Chondrocyte (in vitro differentiated cells): Measurements from ENCODE around the gene NID2. TPM values are rescaled to one million over a fixed set of nuclear protein-coding genes. Genes with fewer than 3 reads are reported as not detected.

Experiments
- DNase-seq: peaks from one replicate; pipeline ENCODE4 v3.0.0; 2021; ENCODE audit warnings: mixed read lengths, low spot score
- H3K27ac Mint-ChIP-seq: one replicate; pipeline ENCODE4 v1.8.0; 2021; ENCODE audit warnings: mild to moderate bottlenecking, moderate library complexity, mixed read lengths; ENCODE audit not compliant: unreplicated experiment
- H3K27me3 Mint-ChIP-seq: 2 replicates; pipeline ENCODE4 v1.8.0; 2021; ENCODE audit warnings: low read depth, mixed read lengths
- H3K36me3 Mint-ChIP-seq: 2 replicates; pipeline ENCODE4 v1.8.0; 2021; ENCODE audit warnings: low read depth, mixed read lengths
- H3K4me1 Mint-ChIP-seq: 2 replicates; pipeline ENCODE4 v1.8.0; 2021; ENCODE audit warnings: low read depth, mild to moderate bottlenecking, mixed read lengths
- H3K4me3 Mint-ChIP-seq: one replicate; pipeline ENCODE4 v1.8.0; 2021; ENCODE audit warnings: mild to moderate bottlenecking, moderate library complexity, mixed read lengths; ENCODE audit not compliant: unreplicated experiment
- H3K9me3 Mint-ChIP-seq: 2 replicates; pipeline ENCODE4 v1.8.0; 2021; ENCODE audit warnings: low read depth, mixed read lengths
- total RNA-seq: library from RNA; stranded (reverse); gene quantifications from 3 replicates; pipeline ENCODE4 v1.2.1, GENCODE V29; 2021
- TF ChIP-seq, protein P1 (sequence below): fragments of 200-600 bp; sonication (generic); IDR thresholded peaks from 2 replicates; pipeline ENCODE4 v1.5.0; 2021; ENCODE audit warnings: antibody characterized with exemption, mild to moderate bottlenecking, moderate library complexity

The NID2 gene
- total RNA-seq, 1 donor from 2014 or later = 51.6 TPM

DNA sequence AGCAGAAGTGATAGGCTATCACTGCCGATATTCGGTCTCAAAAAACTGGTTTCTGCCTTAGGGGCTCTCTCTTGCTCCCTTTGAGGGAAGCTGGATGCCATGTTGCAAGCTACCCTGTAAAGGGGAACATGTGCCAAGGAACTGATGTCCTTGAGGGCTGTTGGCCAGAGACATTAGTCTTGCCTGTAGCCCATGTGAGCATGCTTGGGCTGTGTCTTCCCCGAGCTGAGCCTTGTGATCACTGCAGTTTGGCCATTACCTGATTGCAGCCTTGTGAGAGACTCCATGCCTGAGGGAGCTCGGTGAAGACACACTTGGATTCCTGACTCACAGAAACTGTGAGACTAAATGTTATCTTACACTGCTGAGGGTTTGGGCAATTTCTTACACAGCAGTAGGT is 60.7 kb downstream of the NID2 start:
- Mint-ChIP-seq H3K27ac (no peak overlapping the region), H3K36me3 (peaks cover 45% of the 10 kb centered on the region), H3K9me3 (no peaks in the 10 kb centered on the region), H3K4me3 (no peak overlapping the region), H3K4me1 (peaks cover 19% of the 10 kb centered on the region), H3K27me3 (no peaks in the 10 kb centered on the region)
- DNase-seq = no peak
- TF ChIP-seq, protein P1, sequence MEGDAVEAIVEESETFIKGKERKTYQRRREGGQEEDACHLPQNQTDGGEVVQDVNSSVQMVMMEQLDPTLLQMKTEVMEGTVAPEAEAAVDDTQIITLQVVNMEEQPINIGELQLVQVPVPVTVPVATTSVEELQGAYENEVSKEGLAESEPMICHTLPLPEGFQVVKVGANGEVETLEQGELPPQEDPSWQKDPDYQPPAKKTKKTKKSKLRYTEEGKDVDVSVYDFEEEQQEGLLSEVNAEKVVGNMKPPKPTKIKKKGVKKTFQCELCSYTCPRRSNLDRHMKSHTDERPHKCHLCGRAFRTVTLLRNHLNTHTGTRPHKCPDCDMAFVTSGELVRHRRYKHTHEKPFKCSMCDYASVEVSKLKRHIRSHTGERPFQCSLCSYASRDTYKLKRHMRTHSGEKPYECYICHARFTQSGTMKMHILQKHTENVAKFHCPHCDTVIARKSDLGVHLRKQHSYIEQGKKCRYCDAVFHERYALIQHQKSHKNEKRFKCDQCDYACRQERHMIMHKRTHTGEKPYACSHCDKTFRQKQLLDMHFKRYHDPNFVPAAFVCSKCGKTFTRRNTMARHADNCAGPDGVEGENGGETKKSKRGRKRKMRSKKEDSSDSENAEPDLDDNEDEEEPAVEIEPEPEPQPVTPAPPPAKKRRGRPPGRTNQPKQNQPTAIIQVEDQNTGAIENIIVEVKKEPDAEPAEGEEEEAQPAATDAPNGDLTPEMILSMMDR = no peak

- Mint-ChIP-seq H3K4me1 (peaks cover 19% of the 10 kb centered on the region), H3K27ac (no peak overlapping the region)
These were observed 61.2 kb downstream of the NID2 start for GRCh38 chr14:52007637-52008036.

DNA sequence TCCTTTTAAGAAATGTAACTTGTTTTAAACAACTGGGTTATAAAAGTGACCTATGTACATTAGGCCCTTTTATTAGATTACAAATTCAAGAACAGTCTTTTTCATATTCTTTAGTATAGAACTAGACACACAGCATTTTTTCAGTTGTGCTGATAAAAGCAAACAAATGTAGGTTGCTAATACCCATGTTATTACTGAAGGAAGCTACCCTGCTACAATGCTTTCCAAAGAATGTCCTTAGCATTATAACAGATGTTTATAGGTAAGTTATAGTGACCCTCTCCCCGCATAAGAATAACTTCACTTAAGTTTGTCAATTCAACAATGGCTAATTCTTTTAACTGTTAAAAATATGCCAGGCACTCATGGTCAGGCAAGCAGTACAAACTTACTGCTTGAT is 61.6 kb downstream of the NID2 start:
- no peak for DNase-seq
- H3K4me3 Mint-ChIP-seq = no peak overlapping the region
- H3K4me1 Mint-ChIP-seq = peaks cover 19% of the 10 kb centered on the region
- TF ChIP-seq, protein P1 = no peak
- no peak overlapping the region for H3K27ac Mint-ChIP-seq
- H3K27me3 Mint-ChIP-seq = no peaks in the 10 kb centered on the region
- no peaks in the 10 kb centered on the region for H3K9me3 Mint-ChIP-seq
- H3K36me3 Mint-ChIP-seq = peaks cover 46% of the 10 kb centered on the region

More at GRCh38 chr14:52007637-52008036, 61.2 kb downstream of the NID2 start:
- Mint-ChIP-seq H3K4me3 (no peak overlapping the region), H3K9me3 (no peaks in the 10 kb centered on the region), H3K36me3 (peaks cover 45% of the 10 kb centered on the region), H3K27me3 (no peaks in the 10 kb centered on the region)
- no peak for DNase-seq
- TF ChIP-seq, protein P1 = no peak

- peaks cover 48% of the 10 kb centered on the region for H3K36me3 Mint-ChIP-seq
These were observed 62.5 kb downstream of the NID2 start for GRCh38 chr14:52006361-52006760.

DNA sequence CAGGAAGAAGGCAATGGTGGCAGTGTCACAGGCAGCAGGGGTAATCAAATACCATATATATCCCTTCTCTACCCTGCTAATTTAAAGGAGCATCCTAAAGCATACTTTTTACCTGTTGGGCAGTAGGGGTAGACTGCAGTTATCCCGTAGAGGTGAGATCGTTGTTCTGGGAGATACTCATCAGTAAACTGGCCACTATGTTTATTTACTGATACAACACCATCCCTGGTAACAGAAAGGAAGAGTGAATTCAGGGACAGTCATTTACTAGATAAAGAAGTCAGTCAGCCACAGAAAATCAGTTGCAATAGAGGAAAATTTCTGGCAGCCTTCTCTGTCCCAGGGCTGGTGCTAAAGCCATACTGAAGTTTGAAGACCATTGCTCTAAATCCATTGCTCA is 63.2 kb downstream of the NID2 start:
- TF ChIP-seq, protein P1 = no peak
- H3K27me3 Mint-ChIP-seq = no peaks in the 10 kb centered on the region
- no peak for DNase-seq
- H3K27ac Mint-ChIP-seq = no peak overlapping the region
- peaks cover 45% of the 10 kb centered on the region for H3K36me3 Mint-ChIP-seq
- H3K9me3 Mint-ChIP-seq = no peaks in the 10 kb centered on the region
- peaks cover 24% of the 10 kb centered on the region for H3K4me1 Mint-ChIP-seq
- no peak overlapping the region for H3K4me3 Mint-ChIP-seq

More at GRCh38 chr14:52006361-52006760, 62.5 kb downstream of the NID2 start:
- Mint-ChIP-seq H3K27me3 (no peaks in the 10 kb centered on the region), H3K27ac (no peak overlapping the region), H3K4me3 (no peak overlapping the region), H3K9me3 (no peaks in the 10 kb centered on the region), H3K4me1 (peaks cover 22% of the 10 kb centered on the region)
- TF ChIP-seq, protein P1 = no peak
- no peak for DNase-seq
